Measurements from ENCODE around the gene LRP2. TPM values are rescaled to one million over a fixed set of nuclear protein-coding genes. Genes with fewer than 3 reads are reported as not detected.

The LRP2 gene
- total and polyA plus RNA-seq, 2 of the 8 experiments (the other 6 are each of a cell fraction or from before 2014, with no cell fraction given): 2.0 to 2.9 TPM

DNA sequence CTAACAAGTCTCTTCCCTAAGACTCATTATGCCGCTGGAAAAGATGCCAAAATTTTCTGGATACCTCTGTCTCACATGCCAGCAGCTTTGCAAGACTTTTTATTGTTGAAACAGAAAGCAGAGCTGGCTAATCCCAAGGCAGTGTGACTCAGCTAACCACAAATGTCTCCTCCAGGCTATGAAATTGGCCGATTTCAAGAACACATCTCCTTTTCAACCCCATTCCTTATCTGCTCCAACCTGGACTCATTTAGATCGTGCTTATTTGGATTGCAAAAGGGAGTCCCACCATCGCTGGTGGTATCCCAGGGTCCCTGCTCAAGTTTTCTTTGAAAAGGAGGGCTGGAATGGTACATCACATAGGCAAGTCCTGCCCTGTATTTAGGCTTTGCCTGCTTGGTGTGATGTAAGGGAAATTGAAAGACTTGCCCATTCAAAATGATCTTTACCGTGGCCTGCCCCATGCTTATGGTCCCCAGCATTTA is 266.7 kb downstream of the LRP2 start:
- Histone ChIP-seq H4K5ac (ENCODE audit: insufficient read length, low read depth, low read length) (no peak overlapping the region), H3K79me2 (ENCODE audit: control insufficient read depth in 1 of 2, insufficient read depth in 2 of 2, low read length in 2 of 2) (no peaks in the 10 kb centered on the region), H3K9ac (replicated peaks in 1 of 4; ENCODE audit: extremely low read depth in 1 of 4, low read depth in 3 of 4, low read length in 3 of 4) (no peak overlapping the region), H3K36me3 (ENCODE audit: control insufficient read depth in 2 of 4, insufficient read depth in 4 of 4, low read length in 3 of 4) (no peaks in the 10 kb centered on the region), H3K79me1 (ENCODE audit: low read depth, low read length) (no peaks in the 10 kb centered on the region), H3K4ac (replicated peaks; ENCODE audit: insufficient read length, low read depth, low read length) (no peak overlapping the region), H3K18ac (ENCODE audit: extremely low read depth, low read length) (no peak overlapping the region), H4K8ac (ENCODE audit: extremely low read depth, insufficient read depth, low read length) (no peak overlapping the region), H3K23ac (ENCODE audit: insufficient read length) (no peak overlapping the region), H2BK20ac (ENCODE audit: low read length) (no peak overlapping the region), H2BK15ac (ENCODE audit: low read length) (no peak overlapping the region), H3K4me2 (ENCODE audit: insufficient read depth in 1 of 2, low read depth in 2 of 2, low read length in 2 of 2) (no peak overlapping the region), H2AFZ (ENCODE audit: low read length) (no peak overlapping the region), H3K23me2 (ENCODE audit: low read depth, low read length) (no peaks in the 10 kb centered on the region; the same call in 1 of the 2 replicates), H2BK5ac (ENCODE audit: low read depth, low read length) (no peak overlapping the region), H3K14ac (ENCODE audit: insufficient read length) (no peak overlapping the region), H3K4me3 (ENCODE audit: extremely low read depth in 1 of 4, insufficient read depth in 2 of 4, low read depth in 3 of 4, low read length in 4 of 4) (no peak overlapping the region), H2BK120ac (replicated peaks; ENCODE audit: low read depth, low read length) (no peak overlapping the region), H3K56ac (replicated peaks; ENCODE audit: insufficient read length, low read depth, low read length) (no peak overlapping the region), H2AK5ac (ENCODE audit: low read depth, low read length) (no peak overlapping the region), H3K4me1 (replicated peaks in 1 of 4; ENCODE audit: control insufficient read depth in 3 of 4, insufficient read depth in 4 of 4, low read length in 3 of 4) (no peaks in the 10 kb centered on the region), H3K27me3 (replicated peaks in 1 of 4; ENCODE audit: control insufficient read depth in 3 of 4, extremely low read depth in 1 of 4, insufficient read depth in 3 of 4, low read length in 3 of 4) (no peaks in the 10 kb centered on the region; a peak in 2 of 7 replicates), H3K27ac (ENCODE audit: low read depth, low read length) (no peak overlapping the region), H4K91ac (replicated peaks; ENCODE audit: insufficient read length, low read length) (no peak overlapping the region), H2BK12ac (ENCODE audit: low read depth, low read length) (no peak overlapping the region), H3K9me3 (ENCODE audit: insufficient read depth in 2 of 2, low read depth in 1 of 2, low read length in 1 of 2) (no peaks in the 10 kb centered on the region), H4K20me1 (replicated peaks in 1 of 2; ENCODE audit: control insufficient read depth in 1 of 2, insufficient read depth in 2 of 2, low read length in 2 of 2) (no peaks in the 10 kb centered on the region)
- 92% methylated on average over 5 of the region's 5 CpGs; no CpG with 5 or more reads in 1 of the 2 experiments for WGBS, 2 experiments (ENCODE audit: extremely low coverage in 1 of 2, insufficient coverage in 1 of 2, insufficient read length in 1 of 2, insufficient replicate concordance in 2 of 2, low coverage in 1 of 2, low lambda C conversion rate in 2 of 2, missing lambda C conversion rate in 1 of 2)
- DNase-seq (ENCODE audit: low read depth in 1 of 2, low spot score in 2 of 2): no peak
- ChIA-PET POLR2A (ENCODE audit: partially characterized antibody) (no interaction called here), CTCF (ENCODE audit: partially characterized antibody) (interaction anchor here (0.8 to 3.0 kb wide), 4 partner anchors 9 to 47 kb away, joined by 3 to 8 read pairs (median 4); no protein-coding TSS in a partner anchor)
- no peak for FAIRE-seq
- TF ChIP-seq CEBPB (IDR thresholded peaks at IDR 0.05; ENCODE audit: low read depth, low read length): no peak
- no peak for TF ChIP-seq BCL11A (IDR thresholded peaks at IDR 0.05; ENCODE audit: low read depth in 2 of 2, low read length in 2 of 2)
- TF ChIP-seq CTBP2 (IDR thresholded peaks at IDR 0.05; ENCODE audit: borderline replicate concordance, insufficient read depth, insufficient read length, low read length): no peak
- no peak for TF ChIP-seq POU5F1 (IDR thresholded peaks at IDR 0.05; ENCODE audit: low read depth, low read length)
- TF ChIP-seq CREB1 (IDR thresholded peaks at IDR 0.05): no peak
- no peak for TF ChIP-seq SP4 (IDR thresholded peaks at IDR 0.05; ENCODE audit: low read length)
- no peak for TF ChIP-seq SP1 (IDR thresholded peaks at IDR 0.05; ENCODE audit: low read depth, low read length)
- no peak for TF ChIP-seq TAF7 (optimal IDR thresholded peaks at IDR 0.05; ENCODE audit: borderline replicate concordance, low read depth, low read length)

All from H1 (cell line).